ENCODE data around the gene CLDN25.
A peak's percentile ranks its signal among the peaks of the same experiment; 100 is the strongest.
"Not testable (repeated sequence)": the region's sequence is repeated elsewhere in the genome, so short reads cannot be mapped to it uniquely, and the experiment has no call there.

The CLDN25 gene

GRCh38 chr11:113779496-113779895 lies at the start of gene CLDN25:
Gene CLDN25 (plus strand): TSS chr11:113779796. CDS start chr11:113779796, 0 bp downstream.
- no peak for DNase-seq

GRCh38 chr11:113730887-113731726 lies 48.5 kb upstream of the CLDN25 start:
- peak; percentile 4 for DNase-seq

- DNase-seq: no peak
Observed at GRCh38 chr11:113732092-113732491, 47.5 kb upstream of the CLDN25 start.

GRCh38 chr11:113736323-113736722 lies 43.3 kb upstream of the CLDN25 start:
- DNase-seq: no peak

GRCh38 chr11:113752932-113753331 lies 26.7 kb upstream of the CLDN25 start:
- DNase-seq: no peak

GRCh38 chr11:113760241-113760640 lies 19.4 kb upstream of the CLDN25 start:
- DNase-seq: no peak

GRCh38 chr11:113763040-113763439 lies 16.6 kb upstream of the CLDN25 start:
- DNase-seq: not testable (repeated sequence)

GRCh38 chr11:113764527-113765219 lies 14.9 kb upstream of the CLDN25 start:
- no peak for DNase-seq

- no peak for DNase-seq
Observed at GRCh38 chr11:113771964-113772363, 7.6 kb upstream of the CLDN25 start.

- no peak for DNase-seq
Observed at GRCh38 chr11:113773092-113773415, 6.5 kb upstream of the CLDN25 start.

GRCh38 chr11:113773416-113774173 lies 6.0 kb upstream of the CLDN25 start, which contains the start of gene ZW10:
Gene ZW10 (minus strand): TSS chr11:113773692. CDS start chr11:113773666, 26 bp downstream.
- DNase-seq: peak; percentile 90

- no peak for DNase-seq
Observed at GRCh38 chr11:113774174-113774503, 5.5 kb upstream of the CLDN25 start.

GRCh38 chr11:113778111-113778910 lies 1.3 kb upstream of the CLDN25 start:
- DNase-seq: peak; percentile 25

GRCh38 chr11:113781682-113782081 lies 2.1 kb downstream of the CLDN25 start:
- no peak for DNase-seq

GRCh38 chr11:113782134-113782533 lies 2.5 kb downstream of the CLDN25 start:
- DNase-seq: no peak

GRCh38 chr11:113789016-113789415 lies 9.4 kb downstream of the CLDN25 start:
- not testable (repeated sequence) for DNase-seq

GRCh38 chr11:113789675-113790320 lies 10.2 kb downstream of the CLDN25 start:
- DNase-seq: no peak

- peak; percentile 8 for DNase-seq
Observed at GRCh38 chr11:113796663-113797259, 17.2 kb downstream of the CLDN25 start.

GRCh38 chr11:113802621-113803020 lies 23.0 kb downstream of the CLDN25 start:
- no peak for DNase-seq

- no peak for DNase-seq
Observed at GRCh38 chr11:113805640-113806039, 26.0 kb downstream of the CLDN25 start.

- DNase-seq: no peak
Observed at GRCh38 chr11:113806406-113806805, 26.8 kb downstream of the CLDN25 start.

- no peak for DNase-seq
Observed at GRCh38 chr11:113808931-113809330, 29.3 kb downstream of the CLDN25 start.
